Measurements from ENCODE around the gene KCNMA1.

DNA sequence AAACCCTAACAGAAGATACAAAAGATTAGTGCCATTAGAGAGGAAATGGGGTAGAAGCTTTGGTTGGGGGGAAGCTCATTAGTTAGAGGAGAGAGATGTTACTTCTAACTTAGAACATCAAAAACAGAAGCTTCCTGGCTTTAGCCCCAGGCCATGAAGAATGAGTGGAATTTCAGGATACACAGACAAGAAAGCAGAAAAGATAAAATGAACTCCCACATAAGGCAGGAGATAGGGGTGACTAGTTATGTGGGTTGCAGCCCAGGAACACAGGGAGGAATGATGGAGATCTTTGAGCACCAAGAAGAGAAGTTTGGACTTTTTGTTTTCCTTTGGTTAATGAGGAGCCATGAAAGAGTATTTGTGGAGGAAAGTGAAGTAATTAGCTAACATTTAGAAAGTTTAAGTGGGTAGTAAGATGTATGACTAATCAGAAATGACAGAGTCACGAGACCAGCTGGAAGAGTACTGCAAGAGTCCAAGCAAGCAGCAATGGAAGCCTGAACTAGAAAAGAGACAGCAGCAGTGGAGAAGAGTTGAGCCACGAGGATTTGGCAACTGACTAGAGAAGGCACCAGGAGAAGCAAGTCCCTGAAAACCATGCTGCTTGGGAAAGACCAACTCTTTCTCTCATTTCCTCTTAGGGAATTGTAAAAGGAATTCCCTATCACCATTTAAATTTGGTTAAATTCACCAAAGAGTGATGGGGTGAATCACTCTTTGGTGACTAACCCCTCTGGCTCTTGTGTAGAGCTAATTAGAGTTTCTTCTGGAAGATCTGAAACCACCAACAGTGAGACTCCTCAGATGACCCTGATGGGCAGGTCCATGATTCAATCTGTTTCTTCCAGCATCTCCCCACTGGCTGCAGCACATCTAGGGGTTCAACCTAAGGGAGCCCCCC is 131.9 kb downstream of the KCNMA1 start:
- TF ChIP-seq, protein P1, sequence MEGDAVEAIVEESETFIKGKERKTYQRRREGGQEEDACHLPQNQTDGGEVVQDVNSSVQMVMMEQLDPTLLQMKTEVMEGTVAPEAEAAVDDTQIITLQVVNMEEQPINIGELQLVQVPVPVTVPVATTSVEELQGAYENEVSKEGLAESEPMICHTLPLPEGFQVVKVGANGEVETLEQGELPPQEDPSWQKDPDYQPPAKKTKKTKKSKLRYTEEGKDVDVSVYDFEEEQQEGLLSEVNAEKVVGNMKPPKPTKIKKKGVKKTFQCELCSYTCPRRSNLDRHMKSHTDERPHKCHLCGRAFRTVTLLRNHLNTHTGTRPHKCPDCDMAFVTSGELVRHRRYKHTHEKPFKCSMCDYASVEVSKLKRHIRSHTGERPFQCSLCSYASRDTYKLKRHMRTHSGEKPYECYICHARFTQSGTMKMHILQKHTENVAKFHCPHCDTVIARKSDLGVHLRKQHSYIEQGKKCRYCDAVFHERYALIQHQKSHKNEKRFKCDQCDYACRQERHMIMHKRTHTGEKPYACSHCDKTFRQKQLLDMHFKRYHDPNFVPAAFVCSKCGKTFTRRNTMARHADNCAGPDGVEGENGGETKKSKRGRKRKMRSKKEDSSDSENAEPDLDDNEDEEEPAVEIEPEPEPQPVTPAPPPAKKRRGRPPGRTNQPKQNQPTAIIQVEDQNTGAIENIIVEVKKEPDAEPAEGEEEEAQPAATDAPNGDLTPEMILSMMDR (IDR thresholded peaks at IDR 0.05 in 4 of 5, conservative IDR thresholded peaks at IDR 0.05 in 1 of 5): no peak
- TF ChIP-seq POLR2A (IDR thresholded peaks at IDR 0.05): no peak
